Neural crest cell (in vitro differentiated cells): ENCODE results near the gene SLC7A6. TPM values are rescaled to one million over a fixed set of nuclear protein-coding genes. Genes with fewer than 3 reads are reported as not detected.

Experiments used
- DNase-seq: peaks from one replicate; pipeline ENCODE4 v3.0.0; 2021; ENCODE audit warnings: low read depth, mixed read lengths, low spot score
- H3K27ac Mint-ChIP-seq: one replicate; pipeline ENCODE4 v1.8.0; 2021; ENCODE audit warnings: mild to moderate bottlenecking, mixed read lengths; ENCODE audit not compliant: unreplicated experiment
- H3K27me3 Mint-ChIP-seq: 2 replicates; pipeline ENCODE4 v1.8.0; 2021; ENCODE audit warnings: low read depth, mild to moderate bottlenecking, mixed read lengths
- H3K36me3 Mint-ChIP-seq: 2 replicates; pipeline ENCODE4 v1.8.0; 2021; ENCODE audit warnings: low read depth, mild to moderate bottlenecking, mixed read lengths
- H3K4me1 Mint-ChIP-seq: 2 replicates; pipeline ENCODE4 v1.8.0; 2021; ENCODE audit warnings: mixed read lengths
- H3K4me3 Mint-ChIP-seq: one replicate; pipeline ENCODE4 v1.8.0; 2021; ENCODE audit warnings: mild to moderate bottlenecking, mixed read lengths
- H3K9me3 Mint-ChIP-seq: 2 replicates; pipeline ENCODE4 v1.8.0; 2021; ENCODE audit warnings: mixed read lengths
- CTCF ChIP-seq: fragments of 200-600 bp; sonication (generic); conservative IDR thresholded peaks from 2 replicates; pipeline ENCODE4 v1.5.0; 2021; ENCODE audit warnings: antibody characterized with exemption, mild to moderate bottlenecking
- total RNA-seq: library from RNA; stranded (reverse); gene quantifications from 2 replicates; pipeline ENCODE4 v1.2.1, GENCODE V29; 2021

Gene SLC7A6
- total RNA-seq, 1 donor from 2014 or later: 41.7 TPM

- TF ChIP-seq CTCF: no peak
- H3K27ac Mint-ChIP-seq: no peak overlapping the region
- H3K27me3 Mint-ChIP-seq: peaks cover 46% of the 10 kb centered on the region
- H3K4me1 Mint-ChIP-seq: peaks cover 14% of the 10 kb centered on the region
- H3K9me3 Mint-ChIP-seq: no peaks in the 10 kb centered on the region
- DNase-seq: no peak
- peak overlapping the region; percentile 31 for H3K4me3 Mint-ChIP-seq
- peaks cover 3% of the 10 kb centered on the region for H3K36me3 Mint-ChIP-seq
Observed at GRCh38 chr16:68232335-68232734, 32.0 kb upstream of the SLC7A6 start.

DNA sequence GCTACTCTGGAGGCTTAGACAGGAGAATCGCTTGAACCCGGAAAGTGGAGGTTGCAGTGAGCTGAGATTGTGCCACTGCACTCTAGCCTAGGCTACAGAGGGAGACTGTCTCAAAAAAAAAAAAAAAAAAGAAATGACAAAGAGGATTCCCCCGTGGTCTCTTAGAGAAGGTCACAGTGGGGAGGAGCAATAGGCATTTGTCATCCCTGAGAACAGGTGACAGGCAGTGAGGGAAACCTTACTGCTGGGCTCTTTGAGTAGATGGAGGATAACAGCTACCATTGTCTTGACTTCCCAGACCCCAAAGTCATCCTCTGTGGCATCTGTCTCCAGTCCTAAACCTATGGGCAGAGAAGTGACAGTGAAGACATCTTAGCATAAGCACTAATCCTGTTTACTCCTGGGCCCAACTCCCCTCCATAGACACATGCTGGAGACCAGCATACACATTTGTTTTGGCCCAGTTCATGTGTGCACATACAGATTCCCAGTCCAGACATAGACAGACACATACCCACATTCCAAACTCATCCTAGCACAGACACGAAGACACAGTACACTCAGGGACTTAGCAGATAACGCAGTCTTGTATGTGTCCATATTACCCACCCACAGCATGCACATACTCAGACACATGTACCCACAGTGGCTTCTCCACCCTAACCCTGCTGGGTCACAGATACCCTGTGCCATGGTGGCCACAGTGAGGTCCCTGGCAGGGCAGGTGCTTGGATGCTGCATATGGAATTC lies 31.1 kb upstream of the SLC7A6 start:
- Mint-ChIP-seq H3K9me3 (no peaks in the 10 kb centered on the region), H3K27me3 (peaks cover 53% of the 10 kb centered on the region), H3K27ac (no peak overlapping the region), H3K36me3 (peaks cover 3% of the 10 kb centered on the region), H3K4me1 (peaks cover 19% of the 10 kb centered on the region), H3K4me3 (peak overlapping the region; percentile 31)
- no peak for TF ChIP-seq CTCF
- DNase-seq: no peak

DNA sequence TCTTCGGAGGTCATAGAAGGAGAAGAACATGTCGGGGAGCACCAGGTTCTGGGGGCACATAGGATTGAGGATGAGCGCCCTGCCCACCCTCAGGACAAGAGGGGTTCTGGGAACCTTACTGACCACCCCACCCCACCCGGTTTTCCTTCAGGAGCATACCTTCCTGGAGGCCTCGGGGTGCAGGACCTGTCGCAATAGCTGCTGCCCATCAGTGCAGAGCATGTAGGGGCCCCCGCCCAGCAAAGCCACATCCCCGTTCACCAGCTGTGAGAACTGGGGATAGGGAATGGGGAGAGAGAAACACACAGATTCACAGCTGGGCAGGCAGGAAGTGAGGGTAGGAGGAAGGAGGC lies 30.5 kb upstream of the SLC7A6 start:
- no peaks in the 10 kb centered on the region for H3K9me3 Mint-ChIP-seq
- peaks cover 3% of the 10 kb centered on the region for H3K36me3 Mint-ChIP-seq
- H3K4me1 Mint-ChIP-seq: peaks cover 19% of the 10 kb centered on the region
- H3K27ac Mint-ChIP-seq: no peak overlapping the region
- no peak overlapping the region for H3K4me3 Mint-ChIP-seq
- TF ChIP-seq CTCF: no peak
- H3K27me3 Mint-ChIP-seq: peaks cover 53% of the 10 kb centered on the region
- no peak for DNase-seq

GRCh38 chr16:68234188-68235107 lies 29.9 kb upstream of the SLC7A6 start:
- peaks cover 53% of the 10 kb centered on the region for H3K27me3 Mint-ChIP-seq
- H3K4me3 Mint-ChIP-seq: peak overlapping the region; percentile 79
- TF ChIP-seq CTCF: no peak
- peaks cover 19% of the 10 kb centered on the region for H3K4me1 Mint-ChIP-seq
- no peaks in the 10 kb centered on the region for H3K9me3 Mint-ChIP-seq
- peaks cover 3% of the 10 kb centered on the region for H3K36me3 Mint-ChIP-seq
- DNase-seq: no peak
- H3K27ac Mint-ChIP-seq: no peak overlapping the region

DNA sequence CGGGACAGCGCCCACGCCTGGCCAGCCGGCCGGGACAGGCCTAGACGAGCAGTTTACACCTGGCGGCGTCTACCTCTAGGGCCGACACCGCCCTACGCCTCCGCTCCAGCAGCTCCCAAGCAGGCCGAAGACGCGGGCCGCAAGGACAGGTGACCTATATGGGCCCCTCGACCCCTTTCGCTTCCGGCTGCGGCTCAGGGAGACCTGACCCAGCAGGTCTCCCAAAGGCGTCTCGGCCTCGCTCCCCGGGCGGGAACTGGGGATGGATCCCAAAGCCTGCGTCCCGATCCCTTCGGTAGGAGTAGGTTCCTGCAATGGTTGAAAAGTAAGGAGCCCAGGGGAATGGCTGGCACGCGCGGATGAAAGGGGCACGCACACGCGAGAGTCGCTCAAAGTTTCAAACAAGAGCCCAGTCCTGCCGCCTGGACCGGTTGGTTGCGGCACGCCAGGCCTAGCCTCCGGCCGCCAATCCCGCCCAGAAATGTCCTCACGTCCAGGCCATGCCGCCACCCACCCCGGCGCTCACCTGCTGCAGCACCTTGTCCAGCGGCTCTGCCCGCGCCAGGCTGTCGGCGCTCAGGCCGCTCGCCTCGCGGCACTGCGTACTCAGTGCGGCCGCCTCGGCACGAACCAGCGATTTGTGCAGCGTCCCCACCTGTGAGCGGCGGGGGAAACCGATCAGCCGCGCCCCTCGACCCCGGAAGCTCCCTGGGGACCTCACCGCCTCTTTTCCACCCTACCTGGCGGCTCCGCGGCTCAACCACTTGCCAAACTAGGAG lies 29.0 kb upstream of the SLC7A6 start:
- no peak for DNase-seq
- no peak overlapping the region for H3K27ac Mint-ChIP-seq
- no peak for TF ChIP-seq CTCF

More for the DNA sequence above, 29.0 kb upstream of the SLC7A6 start:
- Mint-ChIP-seq H3K27me3 (peaks cover 53% of the 10 kb centered on the region), H3K36me3 (peaks cover 3% of the 10 kb centered on the region), H3K9me3 (no peaks in the 10 kb centered on the region), H3K4me1 (peaks cover 19% of the 10 kb centered on the region), H3K4me3 (peak overlapping the region; percentile 79)
